Liver (tissue), 9 donors: ENCODE data around the gene TSPAN15. TPM values are rescaled to one million over a fixed set of nuclear protein-coding genes. Genes with fewer than 3 reads are reported as not detected.

Experiments used
- DNase-seq: peaks from one replicate; pipeline ENCODE4 v3.0.0-alpha.2; 2017; ENCODE audit warnings: low spot score
- H3K27ac ChIP-seq, 2 donors: one replicate each; pipeline ENCODE4 v1.7.0; 2013; ENCODE audit warnings: inconsistent platforms in 2 of 2, low read length in 2 of 2, control low read depth in 1 of 2, low read depth in 1 of 2, mild to moderate bottlenecking in 1 of 2
- H3K27me3 ChIP-seq, 4 donors: one replicate each; pipeline versions ENCODE4 v1.6.1 to v1.7.0; 2013; ENCODE audit warnings: low read length in 3 of 4, inconsistent platforms in 1 of 4, mild to moderate bottlenecking in 1 of 4, moderate library complexity in 1 of 4; ENCODE audit not compliant: control insufficient read depth in 4 of 4, insufficient read depth in 4 of 4
- H3K36me3 ChIP-seq, 4 donors: one replicate each; pipeline versions ENCODE4 v1.6.1 to v1.7.0; 2013; ENCODE audit warnings: low read length in 3 of 4, mild to moderate bottlenecking in 3 of 4, low read depth in 1 of 4, moderate library complexity in 1 of 4; ENCODE audit not compliant: control insufficient read depth in 4 of 4, insufficient read depth in 3 of 4
- H3K4me1 ChIP-seq, 4 donors: one replicate each; pipeline versions ENCODE4 v1.6.1 to v1.7.0; 2013; ENCODE audit warnings: low read length in 3 of 4, mild to moderate bottlenecking in 3 of 4, moderate library complexity in 1 of 4; ENCODE audit not compliant: control insufficient read depth in 4 of 4, insufficient read depth in 4 of 4
- H3K4me3 ChIP-seq, 3 donors: one replicate each; pipeline versions ENCODE4 v1.6.1 to v1.7.0; 2013; ENCODE audit warnings: low read length in 3 of 3, control low read depth in 1 of 3, low read depth in 1 of 3, mild to moderate bottlenecking in 1 of 3
- H3K9ac ChIP-seq, 2 donors: one replicate each; pipeline ENCODE4 v1.7.0; 2013; ENCODE audit warnings: low read length in 2 of 2, mild to moderate bottlenecking in 2 of 2, moderate library complexity in 2 of 2, control low read depth in 1 of 2, low read depth in 1 of 2
- H3K9me3 ChIP-seq, 4 donors: one replicate each; pipeline versions ENCODE4 v1.6.1 to v1.7.0; 2013; ENCODE audit warnings: low read length in 3 of 4; ENCODE audit not compliant: control insufficient read depth in 4 of 4
- ATF3 ChIP-seq: IDR thresholded peaks from 2 replicates; pipeline ENCODE4 v1.6.1; 2016; ENCODE audit warnings: antibody characterized with exemption
- CTCF ChIP-seq: fragments of 150-350 bp; IDR thresholded peaks from 2 replicates; pipeline ENCODE4 v1.5.1; 2017; ENCODE audit warnings: improper control_type of control experiment, low read depth, low read length; ENCODE audit not compliant: missing input control
- EGR1 ChIP-seq, 2 donors: IDR thresholded peaks; 2 replicates each; pipeline ENCODE4 v1.6.1; 2016 to 2018; ENCODE audit warnings: antibody characterized with exemption in 2 of 2, low read depth in 2 of 2
- FOXA1 ChIP-seq: IDR thresholded peaks from 2 replicates; pipeline ENCODE4 v1.6.1; 2016; ENCODE audit warnings: antibody characterized with exemption
- FOXA2 ChIP-seq: IDR thresholded peaks from 2 replicates; pipeline ENCODE4 v1.6.1; 2016; ENCODE audit warnings: antibody characterized with exemption
- GABPA ChIP-seq, 2 donors: IDR thresholded peaks in 1 of 2; conservative IDR thresholded peaks in 1 of 2; 2 replicates each; pipeline ENCODE4 v1.6.1; 2016; ENCODE audit warnings: antibody characterized with exemption in 2 of 2, mild to moderate bottlenecking in 1 of 2, moderate library complexity in 1 of 2
- HNF4A ChIP-seq, 2 donors: conservative IDR thresholded peaks; 2 replicates each; pipeline ENCODE4 v1.6.1; 2016; ENCODE audit warnings: antibody characterized with exemption in 2 of 2, mild to moderate bottlenecking in 2 of 2
- HNF4G ChIP-seq: IDR thresholded peaks from 2 replicates; pipeline ENCODE4 v1.6.1; 2016; ENCODE audit warnings: antibody characterized with exemption
- JUND ChIP-seq, 2 donors: IDR thresholded peaks; 2 replicates each; pipeline ENCODE4 v1.6.1; 2016; ENCODE audit warnings: antibody characterized with exemption in 2 of 2
- MAX ChIP-seq: IDR thresholded peaks from 2 replicates; pipeline ENCODE4 v1.6.1; 2016; ENCODE audit warnings: antibody characterized with exemption
- NR2F2 ChIP-seq: IDR thresholded peaks from 2 replicates; pipeline ENCODE4 v1.6.1; 2016; ENCODE audit warnings: antibody characterized with exemption
- RAD21 ChIP-seq, 2 donors: IDR thresholded peaks; 2 replicates each; pipeline ENCODE4 v1.6.1; 2016; ENCODE audit warnings: antibody characterized with exemption in 2 of 2, mild to moderate bottlenecking in 2 of 2
- REST ChIP-seq: IDR thresholded peaks from 2 replicates; pipeline ENCODE4 v1.6.1; 2016; ENCODE audit warnings: antibody characterized with exemption, mild to moderate bottlenecking
- RXRA ChIP-seq, 2 donors: IDR thresholded peaks; 2 replicates each; pipeline ENCODE4 v1.6.1; 2017 to 2018; ENCODE audit warnings: antibody characterized with exemption in 2 of 2, mild to moderate bottlenecking in 1 of 2
- SP1 ChIP-seq: IDR thresholded peaks from 2 replicates; pipeline ENCODE4 v1.6.1; 2018; ENCODE audit warnings: antibody characterized with exemption, mild to moderate bottlenecking
- TAF1 ChIP-seq: conservative IDR thresholded peaks from 2 replicates; pipeline ENCODE4 v1.6.1; 2016; ENCODE audit warnings: antibody characterized with exemption, mild to moderate bottlenecking
- YY1 ChIP-seq: IDR thresholded peaks from 2 replicates; pipeline ENCODE4 v1.6.1; 2016; ENCODE audit warnings: antibody characterized with exemption, mild to moderate bottlenecking
- ZBTB33 ChIP-seq: IDR thresholded peaks from 2 replicates; pipeline ENCODE4 v1.6.1; 2016; ENCODE audit warnings: antibody characterized with exemption
- WGBS: extraction: QIAGEN DNeasy Blood & Tissue Kit; methylation state at CpG from one replicate; pipeline ENCODE4 v1.1.7; 2013; 5-methylcytosine and 5-hydroxymethylcytosine counted together
- polyA plus RNA-seq, 2 donors: library from polyadenylated mRNA; stranded (reverse) in 1 of 2; unstranded in 1 of 2; fragments of 200-250 nt in 1 of 2; fragments of >200 nt in 1 of 2; fragmentation: Nextera tagmentation in 1 of 2; extraction: Ambion mirVana in 1 of 2; gene quantifications; one replicate each; pipeline versions ENCODE4 v1.2.1 to v1.2.3, GENCODE V29; 2013 to 2015
- total RNA-seq, 2 donors: library from RNA; depleted of rRNA; stranded (reverse); fragments of >200 nt; gene quantifications; one replicate each; pipeline ENCODE4 v1.2.3, GENCODE V29; 2014
- donor health status: healthy.
- donor health status: healthy.
- donor health status: healthy.
- donor health status: healthy.
- donor health status: healthy.

TSPAN15 gene
- total and polyA plus RNA-seq, 4 donors: 2.0 to 4.3 (median 3.3) TPM

GRCh38 chr10:69495666-69496065 lies 44.4 kb downstream of the TSPAN15 start:
- 91% methylated on average over 3 of the region's 3 CpGs for WGBS
- DNase-seq: no peak
- H3K4me3 ChIP-seq: no peak overlapping the region
- no peaks in the 10 kb centered on the region for H3K36me3 ChIP-seq
- H3K9me3 ChIP-seq: no peaks in the 10 kb centered on the region
- no peaks in the 10 kb centered on the region for H3K27me3 ChIP-seq
- no peaks in the 10 kb centered on the region for H3K4me1 ChIP-seq
- TF ChIP-seq SP1 (no peak), HNF4A (conservative IDR thresholded peaks at IDR 0.05) (no peak), JUND (IDR thresholded peaks at IDR 0.05) (no peak), RXRA (IDR thresholded peaks at IDR 0.05) (no peak), GABPA (IDR thresholded peaks at IDR 0.05 in 1 of 2, conservative IDR thresholded peaks at IDR 0.05 in 1 of 2) (no peak), EGR1 (IDR thresholded peaks at IDR 0.05; ENCODE audit: low read depth in 2 of 2) (no peak), FOXA2 (no peak), YY1 (no peak), FOXA1 (no peak), TAF1 (no peak), ATF3 (no peak), ZBTB33 (no peak), CTCF (no peak), HNF4G (no peak), REST (no peak), MAX (no peak), NR2F2 (no peak), RAD21 (IDR thresholded peaks at IDR 0.05) (no peak)
- H3K27ac ChIP-seq: no peak overlapping the region
- no peak overlapping the region for H3K9ac ChIP-seq
